Neural cell (in vitro differentiated cells): ENCODE measurements around the gene AFAP1L1.

Experiments used
- CTCF ChIP-seq: fragments of 450-650 bp; IDR thresholded peaks from 2 replicates; pipeline ENCODE4 v1.5.1; 2014; ENCODE audit warnings: antibody characterized with exemption, mild to moderate bottlenecking, moderate library complexity; ENCODE audit not compliant: poor library complexity, severe bottlenecking
- EZH2 ChIP-seq: fragments of 200-600, 300-800 bp; shearing (Covaris generic), sonication (generic); IDR thresholded peaks from 2 replicates; pipeline ENCODE4 v1.6.1; 2014; ENCODE audit warnings: antibody characterized with exemption, low read length, borderline replicate concordance, mild to moderate bottlenecking; ENCODE audit not compliant: insufficient read depth, poor library complexity, severe bottlenecking
- POLR2AphosphoS5 ChIP-seq: IDR thresholded peaks from 2 replicates; pipeline ENCODE4 v1.6.1; 2012
- SMC3 ChIP-seq: fragments of 450-650 bp; conservative IDR thresholded peaks from 2 replicates; pipeline ENCODE4 v1.6.1; 2014; ENCODE audit warnings: antibody characterized with exemption, mild to moderate bottlenecking, moderate library complexity; ENCODE audit not compliant: poor library complexity

GRCh38 chr5:149381261-149381985 lies 109.8 kb downstream of the AFAP1L1 start:
- TF ChIP-seq CTCF (no peak), POLR2AphosphoS5 (no peak), EZH2 (no peak), SMC3 (no peak)
